NCI-H510A treated with DMSO at 0.1 percent for 48 hours (cell line): Measurements from ENCODE around the gene UBN2.

Source experiments
- DNase-seq: peaks from one replicate; lab custom pipeline; 2025; lab: John Stamatoyannopoulos, UW

Gene UBN2

DNA sequence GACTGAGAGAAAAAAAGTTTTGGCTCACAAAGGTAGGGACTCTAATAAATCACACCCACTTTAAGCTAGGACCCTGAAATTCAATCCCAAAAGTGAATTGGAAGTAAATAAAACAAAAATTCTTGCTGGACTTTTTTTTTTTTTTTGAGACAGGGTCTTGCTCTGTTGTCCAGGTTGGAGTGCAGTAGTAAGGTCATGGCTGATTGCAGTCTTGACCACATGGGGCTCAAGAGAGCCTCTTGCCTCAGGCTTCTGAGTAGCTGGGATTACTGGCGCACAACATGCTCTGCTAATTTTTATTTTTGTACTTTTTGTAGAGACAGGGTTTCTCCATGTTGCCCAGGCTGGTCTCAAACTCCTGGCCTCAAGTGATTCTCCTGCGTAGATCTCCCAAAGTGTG lies 123.7 kb downstream of the UBN2 start:
- no peak for DNase-seq

DNA sequence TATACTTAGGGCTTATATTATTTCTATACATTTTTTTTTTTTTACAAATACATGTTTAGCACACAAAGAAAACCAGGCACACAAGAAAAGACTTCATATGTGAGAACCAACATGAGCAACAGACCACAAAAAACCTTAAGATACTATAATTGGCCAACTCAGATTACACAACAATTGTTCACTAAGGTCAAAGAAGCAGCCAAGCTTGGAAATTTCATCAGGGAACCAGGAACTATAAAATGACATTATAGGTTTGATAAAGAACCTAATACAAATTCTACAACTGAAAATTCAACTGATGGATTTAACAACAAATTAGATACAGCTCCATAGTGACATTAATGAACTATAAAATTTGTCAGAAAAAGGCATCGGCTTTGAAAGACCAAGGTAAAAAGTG lies 124.3 kb downstream of the UBN2 start:
- no peak for DNase-seq
